Ishikawa (cell line): ENCODE results near the gene CIZ1.

Experiments used
- EGR1 ChIP-seq: IDR thresholded peaks from 2 replicates; pipeline ENCODE4 v1.6.1; 2012
- EP300 ChIP-seq: IDR thresholded peaks from 2 replicates; pipeline ENCODE4 v1.6.1; 2012; ENCODE audit warnings: borderline replicate concordance

DNA sequence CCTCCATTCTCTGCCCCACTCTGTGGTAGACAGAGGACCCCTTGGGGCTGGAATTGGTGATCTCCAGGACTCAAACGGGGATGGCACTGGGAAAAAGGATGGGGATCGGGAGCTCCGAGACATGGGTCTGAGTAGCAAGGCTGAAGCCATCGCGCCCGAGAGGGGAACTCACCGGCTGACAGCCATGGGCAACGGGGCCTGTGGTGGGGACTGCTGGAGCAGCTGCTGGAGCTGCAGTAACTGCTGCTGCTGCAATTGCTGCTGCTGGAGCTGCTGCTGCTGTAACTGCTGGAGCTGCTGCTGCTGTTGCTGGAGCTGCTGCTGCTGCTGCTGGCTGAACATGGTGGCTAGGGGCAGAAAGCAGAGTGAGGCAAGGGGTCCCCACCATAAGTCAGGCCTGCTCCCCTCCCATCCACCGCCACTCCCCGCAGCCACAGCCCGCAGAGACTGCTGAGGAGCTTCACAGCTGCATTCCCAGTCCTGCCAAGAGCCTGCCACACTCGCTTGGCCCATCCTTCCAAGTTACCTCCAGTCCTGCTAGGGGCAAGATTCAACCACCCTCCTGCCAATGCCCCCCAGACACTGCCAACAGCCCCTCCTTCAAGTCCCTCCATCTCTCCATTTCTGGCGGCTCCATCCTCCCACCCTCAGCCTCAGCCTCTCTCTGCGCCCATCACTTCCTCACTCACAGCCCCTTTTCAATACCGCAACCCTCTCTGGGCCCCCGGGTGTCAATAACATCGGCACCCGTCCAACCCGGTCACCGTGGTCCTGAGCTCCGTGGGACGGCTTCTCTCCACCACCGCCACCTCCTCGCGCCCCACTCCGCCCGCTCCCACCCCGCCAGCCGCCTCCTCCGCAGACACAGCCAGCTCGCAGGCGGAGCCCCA lies 611 bp downstream of the CIZ1 start:
- TF ChIP-seq EGR1 (no peak), EP300 (no peak)
